CD14-positive monocyte (primary cell): ENCODE measurements around the gene COL15A1. TPM values are rescaled to one million over a fixed set of nuclear protein-coding genes. Genes with fewer than 3 reads are reported as not detected.

Experiments used
- DNase-seq, 3 donors: peaks; one replicate each; pipeline ENCODE4 v3.0.0-alpha.2; 2011 to 2022
- H2AFZ ChIP-seq: 2 replicates; pipeline ENCODE4 v1.6.0; 2012; ENCODE audit warnings: mild to moderate bottlenecking, low read depth, low read length, inconsistent platforms; ENCODE audit not compliant: insufficient read depth, poor library complexity, severe bottlenecking
- H3K27ac ChIP-seq, 2 donors: 1 replicate in 1 of 2; 2 replicates in 1 of 2; pipeline ENCODE4 v1.5.1; 2012 to 2013; ENCODE audit warnings: low read length in 2 of 2, control low read depth in 1 of 2, inconsistent platforms in 1 of 2, low read depth in 1 of 2, mild to moderate bottlenecking in 1 of 2
- H3K27me3 ChIP-seq, 2 donors: one replicate each; pipeline versions ENCODE4 v1.6.0 to v1.6.1; 2011 to 2013; ENCODE audit warnings: low read length in 2 of 2; ENCODE audit not compliant: control insufficient read depth in 2 of 2, insufficient read depth in 2 of 2
- H3K36me3 ChIP-seq, 2 donors: replicated peaks in 1 of 2; 1 replicate in 1 of 2; 2 replicates in 1 of 2; pipeline versions ENCODE4 v1.5.1 to v1.6.1; 2012 to 2013; ENCODE audit warnings: low read length in 2 of 2, control low read depth in 1 of 2, inconsistent platforms in 1 of 2, mild to moderate bottlenecking in 1 of 2; ENCODE audit not compliant: insufficient read depth in 2 of 2, control insufficient read depth in 1 of 2
- H3K4me1 ChIP-seq, 2 donors: 1 replicate in 1 of 2; 2 replicates in 1 of 2; pipeline versions ENCODE4 v1.5.1 to v1.6.1; 2012 to 2013; ENCODE audit warnings: low read length in 2 of 2, control low read depth in 1 of 2, inconsistent platforms in 1 of 2, mild to moderate bottlenecking in 1 of 2, moderate library complexity in 1 of 2; ENCODE audit not compliant: insufficient read depth in 2 of 2, control insufficient read depth in 1 of 2
- H3K4me2 ChIP-seq: replicated peaks from 2 replicates; pipeline ENCODE3; 2012; ENCODE audit warnings: low read length, moderate library complexity, mild to moderate bottlenecking; ENCODE audit not compliant: poor library complexity, severe bottlenecking; ENCODE audit errors: extremely low read depth
- H3K4me3 ChIP-seq, 3 experiments: fragments of 200-600 bp in 1 of 3; sonication (generic) in 1 of 3; replicated peaks in 1 of 3; 1 replicate in 2 of 3; 2 replicates in 1 of 3; pipeline ENCODE4 v1.5.1; 2011 to 2013; ENCODE audit warnings: low read length in 3 of 3, mild to moderate bottlenecking in 3 of 3, control low read depth in 2 of 3, low read depth in 2 of 3, inconsistent platforms in 1 of 3, moderate library complexity in 1 of 3
- H3K79me2 ChIP-seq: 2 replicates; pipeline ENCODE4 v1.6.0; 2012; ENCODE audit warnings: mild to moderate bottlenecking, control low read depth, inconsistent platforms, low read length, moderate library complexity; ENCODE audit not compliant: insufficient read depth
- H3K9ac ChIP-seq: 2 replicates; pipeline ENCODE4 v1.6.0; 2017; ENCODE audit warnings: low read length, mild to moderate bottlenecking; ENCODE audit not compliant: insufficient read depth, poor library complexity, severe bottlenecking
- H3K9me3 ChIP-seq, 2 donors: replicated peaks in 1 of 2; 1 replicate in 1 of 2; 2 replicates in 1 of 2; pipeline versions ENCODE4 v1.5.1 to v1.6.1; 2012 to 2013; ENCODE audit warnings: low read length in 2 of 2, control low read depth in 1 of 2; ENCODE audit not compliant: control insufficient read depth in 1 of 2, insufficient read depth in 1 of 2
- H4K20me1 ChIP-seq: 2 replicates; pipeline ENCODE4 v1.6.0; 2012; ENCODE audit warnings: mild to moderate bottlenecking, low read length, control low read depth, moderate library complexity; ENCODE audit not compliant: insufficient read depth
- H3K27ac Mint-ChIP-seq, 7 donors: one replicate each; pipeline ENCODE4 v1.8.0; 2020; ENCODE audit warnings: mild to moderate bottlenecking in 7 of 7, mixed read lengths in 7 of 7, moderate library complexity in 6 of 7, inconsistent platforms in 2 of 7
- H3K27me3 Mint-ChIP-seq, 3 donors: one replicate each; pipeline ENCODE4 v1.8.0; 2021 to 2022; ENCODE audit warnings: low read depth in 3 of 3, mild to moderate bottlenecking in 3 of 3, mixed read lengths in 3 of 3, moderate library complexity in 3 of 3, inconsistent platforms in 1 of 3
- H3K36me3 Mint-ChIP-seq, 2 donors: one replicate each; pipeline ENCODE4 v1.8.0; 2020; ENCODE audit warnings: mixed read lengths in 2 of 2, inconsistent platforms in 1 of 2, mild to moderate bottlenecking in 1 of 2
- H3K4me1 Mint-ChIP-seq: one replicate; pipeline ENCODE4 v1.8.0; 2020; ENCODE audit warnings: mild to moderate bottlenecking, mixed read lengths
- H3K4me3 Mint-ChIP-seq, 2 donors: one replicate each; pipeline ENCODE4 v1.8.0; 2020; ENCODE audit warnings: mild to moderate bottlenecking in 2 of 2, mixed read lengths in 2 of 2, moderate library complexity in 1 of 2
- H3K9me3 Mint-ChIP-seq, 7 donors: one replicate each; pipeline ENCODE4 v1.8.0; 2020 to 2022; ENCODE audit warnings: mixed read lengths in 7 of 7, mild to moderate bottlenecking in 6 of 7, moderate library complexity in 6 of 7, inconsistent platforms in 2 of 7
- WGBS: methylation state at CpG from one replicate; pipeline ENCODE4 v1.1.5; 2013; ENCODE audit warnings: missing lambda C conversion rate; ENCODE audit not compliant: insufficient coverage; 5-methylcytosine and 5-hydroxymethylcytosine counted together
- intact Hi-C, 2 donors: fragments of 100-400 bp; cut with micrococcal nuclease; formaldehyde crosslinking; loops; one replicate each; pipeline versions ENCODE4 v1.15.0 to v1.15.1; 2023
- polyA plus RNA-seq, 3 donors: library from polyadenylated mRNA; depleted of rRNA in 1 of 3; unstranded in 2 of 3; stranded (reverse) in 1 of 3; fragments of 300-500 nt in 2 of 3; fragments of >200 nt in 1 of 3; fragmentation: Illumina TruSeq in 2 of 3; gene quantifications; 1 replicate in 2 of 3; 2 replicates in 1 of 3; pipeline ENCODE4 v1.2.3, GENCODE V29; 2012 to 2021
- TF ChIP-seq, protein P1 (sequence below): fragments of 200-600 bp; IDR thresholded peaks from one replicate; pipeline ENCODE4 v1.8.0; 2022; ENCODE audit warnings: antibody characterized with exemption, mild to moderate bottlenecking

The COL15A1 gene
- polyA plus RNA-seq, 3 donors = 0.03 to 0.14 (median 0.11) TPM

DNA sequence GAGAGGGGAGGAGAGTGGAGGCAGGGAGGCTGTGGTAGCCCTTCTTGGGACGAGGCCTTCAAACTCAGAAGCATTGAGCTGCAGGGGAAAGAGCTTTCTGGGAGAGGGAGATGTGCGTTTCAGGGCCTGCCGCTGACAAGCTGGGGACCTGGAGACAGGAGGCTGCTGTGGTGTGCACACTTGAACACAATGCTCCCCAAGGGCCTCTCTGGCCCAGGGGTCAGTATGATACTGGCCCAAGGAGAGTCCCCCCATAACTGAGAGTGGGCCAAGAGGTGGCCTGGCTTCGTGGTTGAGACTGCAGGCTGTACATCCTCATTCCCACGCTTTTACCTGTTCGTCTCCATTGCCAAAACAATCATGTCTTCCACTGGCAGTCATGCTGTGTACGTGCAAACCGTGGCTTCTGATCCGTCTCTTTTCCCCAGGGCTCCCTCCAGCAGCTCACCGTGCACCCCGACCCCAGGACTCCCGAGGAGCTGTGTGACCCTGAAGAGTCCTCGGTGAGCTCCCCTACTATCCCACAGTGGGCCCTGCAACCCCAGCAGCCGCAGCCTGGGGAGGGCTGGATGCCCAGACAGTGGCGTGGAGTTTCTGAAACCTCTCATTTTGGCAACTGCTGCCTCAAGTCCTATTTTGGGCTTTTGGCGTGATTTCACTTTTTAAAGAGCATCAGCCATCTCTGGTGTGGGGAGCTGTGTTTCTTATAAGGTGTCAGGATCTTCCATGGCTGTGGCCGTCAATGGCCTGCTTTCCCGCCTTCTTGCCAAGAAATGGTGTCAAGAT is 43.4 kb downstream of the COL15A1 start:
- Mint-ChIP-seq H3K4me1 (no peaks in the 10 kb centered on the region), H3K27ac (no peak overlapping the region), H3K36me3 (no peaks in the 10 kb centered on the region), H3K9me3 (peaks cover 0 to 6% (median 4%) of the 10 kb centered on the region in 7 donors), H3K27me3 (peaks cover 4 to 8% (median 5%) of the 10 kb centered on the region in 3 donors), H3K4me3 (no peak overlapping the region)
- no peaks in the 10 kb centered on the region for H3K9me3 ChIP-seq
- intact Hi-C loops = no loop called here
- no peaks in the 10 kb centered on the region for H3K4me1 ChIP-seq
- TF ChIP-seq, protein P1, sequence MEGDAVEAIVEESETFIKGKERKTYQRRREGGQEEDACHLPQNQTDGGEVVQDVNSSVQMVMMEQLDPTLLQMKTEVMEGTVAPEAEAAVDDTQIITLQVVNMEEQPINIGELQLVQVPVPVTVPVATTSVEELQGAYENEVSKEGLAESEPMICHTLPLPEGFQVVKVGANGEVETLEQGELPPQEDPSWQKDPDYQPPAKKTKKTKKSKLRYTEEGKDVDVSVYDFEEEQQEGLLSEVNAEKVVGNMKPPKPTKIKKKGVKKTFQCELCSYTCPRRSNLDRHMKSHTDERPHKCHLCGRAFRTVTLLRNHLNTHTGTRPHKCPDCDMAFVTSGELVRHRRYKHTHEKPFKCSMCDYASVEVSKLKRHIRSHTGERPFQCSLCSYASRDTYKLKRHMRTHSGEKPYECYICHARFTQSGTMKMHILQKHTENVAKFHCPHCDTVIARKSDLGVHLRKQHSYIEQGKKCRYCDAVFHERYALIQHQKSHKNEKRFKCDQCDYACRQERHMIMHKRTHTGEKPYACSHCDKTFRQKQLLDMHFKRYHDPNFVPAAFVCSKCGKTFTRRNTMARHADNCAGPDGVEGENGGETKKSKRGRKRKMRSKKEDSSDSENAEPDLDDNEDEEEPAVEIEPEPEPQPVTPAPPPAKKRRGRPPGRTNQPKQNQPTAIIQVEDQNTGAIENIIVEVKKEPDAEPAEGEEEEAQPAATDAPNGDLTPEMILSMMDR = no peak
- H2AFZ ChIP-seq = no peak overlapping the region
- H3K27ac ChIP-seq = no peak overlapping the region
- no peaks in the 10 kb centered on the region for H3K27me3 ChIP-seq
- 94% methylated on average over 10 of the region's 18 CpGs for WGBS
- no peak for DNase-seq
- H3K4me2 ChIP-seq = no peak overlapping the region
- no peaks in the 10 kb centered on the region for H4K20me1 ChIP-seq
- H3K79me2 ChIP-seq = no peaks in the 10 kb centered on the region
- H3K4me3 ChIP-seq = no peak overlapping the region
- H3K9ac ChIP-seq = no peak overlapping the region
- H3K36me3 ChIP-seq = no peaks in the 10 kb centered on the region

DNA sequence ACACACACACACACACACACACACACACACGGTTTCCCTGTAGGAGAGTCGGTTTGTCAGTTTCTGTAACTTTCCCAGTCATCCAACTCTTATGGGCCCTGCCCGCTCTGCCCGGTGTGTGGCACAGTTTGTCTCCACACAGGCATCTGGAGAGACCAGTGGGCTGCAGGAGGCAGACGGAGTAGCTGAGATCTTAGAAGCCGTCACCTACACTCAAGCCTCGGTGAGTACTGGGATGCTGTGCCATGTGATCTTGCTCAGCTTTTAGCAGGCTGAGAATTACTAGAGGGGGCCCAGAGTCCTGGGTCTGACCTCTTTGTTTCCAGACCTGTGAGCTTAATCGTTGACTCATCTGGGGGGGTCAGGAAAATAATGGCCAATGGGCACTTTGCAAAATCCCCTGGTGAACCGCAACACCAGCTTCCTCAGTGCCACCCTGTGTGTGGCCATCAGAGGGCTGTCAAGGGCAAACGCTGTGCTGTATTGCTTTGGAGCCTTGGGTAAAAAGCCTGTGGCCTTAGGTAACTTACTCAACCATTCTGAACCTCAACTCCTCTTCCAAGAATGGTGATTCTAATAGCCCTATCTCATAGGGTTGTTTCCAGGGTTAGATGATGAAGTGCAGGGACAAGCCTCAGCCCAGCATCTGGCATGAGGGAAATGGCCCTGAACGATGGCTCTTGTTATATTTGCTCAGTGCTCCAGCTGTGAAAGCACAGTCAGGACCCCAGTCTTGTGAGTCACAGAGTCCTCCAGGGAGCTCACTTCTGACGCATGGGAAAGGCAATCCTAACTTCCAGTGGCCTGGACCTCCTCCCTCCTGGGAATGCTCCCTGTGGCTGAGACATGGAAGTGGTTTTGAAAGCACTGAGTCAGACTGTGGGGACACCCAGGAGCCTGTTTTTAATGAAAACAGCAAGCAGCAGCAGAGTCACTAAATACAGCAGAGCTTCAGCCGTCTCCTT is 45.6 kb downstream of the COL15A1 start:
- no peak overlapping the region for H3K4me3 ChIP-seq
- TF ChIP-seq, protein P1 = no peak
- H3K27ac ChIP-seq = no peak overlapping the region
- H3K9ac ChIP-seq = no peak overlapping the region
- DNase-seq = peak in 1 of 3 donors; percentile 30
- no peaks in the 10 kb centered on the region for H4K20me1 ChIP-seq
- Mint-ChIP-seq H3K36me3 (no peaks in the 10 kb centered on the region), H3K27me3 (peaks cover 8 to 12% (median 11%) of the 10 kb centered on the region in 3 donors), H3K4me3 (no peak overlapping the region), H3K4me1 (peaks cover 14% of the 10 kb centered on the region), H3K27ac (peak overlapping the region in 1 of 7 donors; percentile 42), H3K9me3 (peaks cover 0 to 7% (median 4%) of the 10 kb centered on the region in 7 donors)
- H3K4me2 ChIP-seq = no peak overlapping the region
- H3K4me1 ChIP-seq = peaks cover 10 to 13% of the 10 kb centered on the region in 2 donors
- H3K9me3 ChIP-seq = no peaks in the 10 kb centered on the region
- H3K79me2 ChIP-seq = no peaks in the 10 kb centered on the region
- no peak overlapping the region for H2AFZ ChIP-seq
- H3K27me3 ChIP-seq = no peaks in the 10 kb centered on the region
- no peaks in the 10 kb centered on the region for H3K36me3 ChIP-seq
- intact Hi-C loops = no loop called here
- 95% methylated on average over 9 of the region's 13 CpGs for WGBS
